ENCODE results near the gene MRLN. TPM values are rescaled to one million over a fixed set of nuclear protein-coding genes. Genes with fewer than 3 reads are reported as not detected.
"Not testable (repeated sequence)": the region's sequence is repeated elsewhere in the genome, so short reads cannot be mapped to it uniquely, and the experiment has no call there.

Gene MRLN
- polyA plus RNA-seq, 1 of the 3 experiments (the other 2 are of a cell fraction) = not detected

GRCh38 chr10:59734014-59734462 is 19.2 kb downstream of the MRLN start:
- H3K36me3 ChIP-seq (replicated peaks in 1 of 2; ENCODE audit: control insufficient read depth in 1 of 2, insufficient read depth in 2 of 2, low read length in 1 of 2) = no peaks in the 10 kb centered on the region
- TF ChIP-seq RXRA (IDR thresholded peaks at IDR 0.05; ENCODE audit: borderline replicate concordance, low read depth) (no peak), SIN3A (IDR thresholded peaks at IDR 0.05; ENCODE audit: borderline replicate concordance, low read depth, low read length) (no peak), EP300 (IDR thresholded peaks at IDR 0.05; ENCODE audit: borderline replicate concordance in 1 of 2, low read depth in 1 of 2, low read length in 1 of 2) (no peak), FOSL2 (IDR thresholded peaks at IDR 0.05; ENCODE audit: borderline replicate concordance, low read depth) (no peak), FOXM1 (IDR thresholded peaks at IDR 0.05; ENCODE audit: low read depth) (no peak), YY1 (IDR thresholded peaks at IDR 0.05; ENCODE audit: low read depth) (no peak), TAF1 (IDR thresholded peaks at IDR 0.05; ENCODE audit: borderline replicate concordance, low read depth, low read length) (no peak), IRF3 (IDR thresholded peaks at IDR 0.05; ENCODE audit: low read depth, low read length) (no peak), FOXJ3 (CRISPR knock-in tag; IDR thresholded peaks at IDR 0.05) (no peak), RAD21 (IDR thresholded peaks at IDR 0.05; ENCODE audit: low read length) (no peak), GABPA (IDR thresholded peaks at IDR 0.05; ENCODE audit: low read depth) (no peak), NRF1 (IDR thresholded peaks at IDR 0.05; ENCODE audit: low read depth, low read length) (no peak), SMC3 (IDR thresholded peaks at IDR 0.05; ENCODE audit: low read depth, low read length) (no peak), USF2 (IDR thresholded peaks at IDR 0.05; ENCODE audit: borderline replicate concordance, low read depth, low read length) (no peak)
- TF ChIP-seq, protein P1, sequence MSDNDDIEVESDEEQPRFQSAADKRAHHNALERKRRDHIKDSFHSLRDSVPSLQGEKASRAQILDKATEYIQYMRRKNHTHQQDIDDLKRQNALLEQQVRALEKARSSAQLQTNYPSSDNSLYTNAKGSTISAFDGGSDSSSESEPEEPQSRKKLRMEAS (IDR thresholded peaks at IDR 0.05; ENCODE audit: low read depth) = no peak
- TF ChIP-seq, protein P2, sequence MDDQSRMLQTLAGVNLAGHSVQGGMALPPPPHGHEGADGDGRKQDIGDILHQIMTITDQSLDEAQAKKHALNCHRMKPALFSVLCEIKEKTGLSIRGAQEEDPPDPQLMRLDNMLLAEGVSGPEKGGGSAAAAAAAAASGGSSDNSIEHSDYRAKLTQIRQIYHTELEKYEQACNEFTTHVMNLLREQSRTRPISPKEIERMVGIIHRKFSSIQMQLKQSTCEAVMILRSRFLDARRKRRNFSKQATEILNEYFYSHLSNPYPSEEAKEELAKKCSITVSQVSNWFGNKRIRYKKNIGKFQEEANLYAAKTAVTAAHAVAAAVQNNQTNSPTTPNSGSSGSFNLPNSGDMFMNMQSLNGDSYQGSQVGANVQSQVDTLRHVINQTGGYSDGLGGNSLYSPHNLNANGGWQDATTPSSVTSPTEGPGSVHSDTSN (IDR thresholded peaks at IDR 0.05) = no peak
- TF ChIP-seq, protein P3, sequence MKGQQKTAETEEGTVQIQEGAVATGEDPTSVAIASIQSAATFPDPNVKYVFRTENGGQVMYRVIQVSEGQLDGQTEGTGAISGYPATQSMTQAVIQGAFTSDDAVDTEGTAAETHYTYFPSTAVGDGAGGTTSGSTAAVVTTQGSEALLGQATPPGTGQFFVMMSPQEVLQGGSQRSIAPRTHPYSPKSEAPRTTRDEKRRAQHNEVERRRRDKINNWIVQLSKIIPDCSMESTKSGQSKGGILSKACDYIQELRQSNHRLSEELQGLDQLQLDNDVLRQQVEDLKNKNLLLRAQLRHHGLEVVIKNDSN (IDR thresholded peaks at IDR 0.05; ENCODE audit: borderline replicate concordance, low read depth) = no peak
- TF ChIP-seq, protein P4, sequence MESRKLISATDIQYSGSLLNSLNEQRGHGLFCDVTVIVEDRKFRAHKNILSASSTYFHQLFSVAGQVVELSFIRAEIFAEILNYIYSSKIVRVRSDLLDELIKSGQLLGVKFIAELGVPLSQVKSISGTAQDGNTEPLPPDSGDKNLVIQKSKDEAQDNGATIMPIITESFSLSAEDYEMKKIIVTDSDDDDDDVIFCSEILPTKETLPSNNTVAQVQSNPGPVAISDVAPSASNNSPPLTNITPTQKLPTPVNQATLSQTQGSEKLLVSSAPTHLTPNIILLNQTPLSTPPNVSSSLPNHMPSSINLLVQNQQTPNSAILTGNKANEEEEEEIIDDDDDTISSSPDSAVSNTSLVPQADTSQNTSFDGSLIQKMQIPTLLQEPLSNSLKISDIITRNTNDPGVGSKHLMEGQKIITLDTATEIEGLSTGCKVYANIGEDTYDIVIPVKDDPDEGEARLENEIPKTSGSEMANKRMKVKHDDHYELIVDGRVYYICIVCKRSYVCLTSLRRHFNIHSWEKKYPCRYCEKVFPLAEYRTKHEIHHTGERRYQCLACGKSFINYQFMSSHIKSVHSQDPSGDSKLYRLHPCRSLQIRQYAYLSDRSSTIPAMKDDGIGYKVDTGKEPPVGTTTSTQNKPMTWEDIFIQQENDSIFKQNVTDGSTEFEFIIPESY (IDR thresholded peaks at IDR 0.05; ENCODE audit: borderline replicate concordance, low read depth) = no peak
- H3K4me2 ChIP-seq = no peak overlapping the region
- no peak overlapping the region for H3K9ac ChIP-seq
- WGBS (ENCODE audit: low lambda C conversion rate) = 83% methylated on average over 3 of the region's 3 CpGs
- ChIA-PET CTCF (no interaction called here), POLR2A (no interaction called here)
- no peak overlapping the region for H2AFZ ChIP-seq (ENCODE audit: low read depth)
- H3K27me3 ChIP-seq (ENCODE audit: insufficient read depth) = no peaks in the 10 kb centered on the region
- no peaks in the 10 kb centered on the region for H3F3A ChIP-seq (replicated peaks; ENCODE audit: insufficient read depth)
- DNase-seq = no peak
- H3K9me2 ChIP-seq = no peaks in the 10 kb centered on the region
- H3K9me3 ChIP-seq = no peaks in the 10 kb centered on the region
- H3K27ac ChIP-seq (ENCODE audit: low read depth in 2 of 2, low read length in 1 of 2) = no peak overlapping the region
- H3K4me1 ChIP-seq (ENCODE audit: control insufficient read depth in 1 of 2, insufficient read depth in 2 of 2, low read depth in 1 of 2, low read length in 1 of 2) = no peaks in the 10 kb centered on the region
- no peak overlapping the region for H3K4me3 ChIP-seq (ENCODE audit: low read depth in 2 of 2, low read length in 1 of 2)
- H3K79me2 ChIP-seq (ENCODE audit: insufficient read depth) = no peaks in the 10 kb centered on the region
- no peaks in the 10 kb centered on the region for H4K20me1 ChIP-seq (ENCODE audit: insufficient read depth)

DNA sequence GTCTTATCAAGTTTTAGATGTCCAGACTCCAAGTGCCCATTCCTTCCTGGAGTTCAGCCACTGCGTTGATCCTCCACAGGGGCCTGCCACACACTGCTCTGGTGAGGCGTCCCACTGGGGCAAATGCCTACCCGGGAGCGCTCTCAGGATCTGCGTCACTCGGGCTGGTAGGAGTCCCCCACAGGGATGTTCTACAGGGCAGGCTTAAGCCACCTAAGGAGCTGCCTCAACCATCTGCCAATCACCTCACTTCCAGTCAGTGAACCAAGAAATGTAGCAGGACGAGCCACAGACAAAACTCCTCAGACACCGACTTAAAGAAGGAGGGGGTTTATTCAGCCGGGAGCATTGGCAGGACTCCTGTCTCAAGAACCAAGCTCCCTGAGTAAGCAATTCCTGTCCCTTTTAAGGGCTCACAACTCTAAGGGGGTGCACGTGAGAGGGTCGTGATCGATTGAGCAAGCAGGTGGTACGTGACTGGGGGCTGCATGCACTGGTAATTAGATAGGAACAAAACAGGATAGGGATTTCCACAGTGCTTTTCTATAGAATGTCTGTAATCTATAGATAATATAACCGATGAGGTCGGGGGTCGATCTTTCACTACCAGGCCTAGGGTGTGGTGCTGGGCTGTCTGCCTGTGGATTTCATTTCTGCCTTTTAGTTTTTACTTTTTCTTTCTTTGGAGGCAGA is 19.8 kb downstream of the MRLN start:
- H4K20me1 ChIP-seq (ENCODE audit: insufficient read depth); H3K4me2 ChIP-seq; H3F3A ChIP-seq (replicated peaks; ENCODE audit: insufficient read depth); H3K27ac ChIP-seq (ENCODE audit: low read depth in 2 of 2, low read length in 1 of 2); H3K9me3 ChIP-seq; H3K36me3 ChIP-seq (replicated peaks in 1 of 2; ENCODE audit: control insufficient read depth in 1 of 2, insufficient read depth in 2 of 2, low read length in 1 of 2); H3K4me3 ChIP-seq (ENCODE audit: low read depth in 2 of 2, low read length in 1 of 2); H3K79me2 ChIP-seq (ENCODE audit: insufficient read depth); H2AFZ ChIP-seq (ENCODE audit: low read depth); H3K4me1 ChIP-seq (ENCODE audit: control insufficient read depth in 1 of 2, insufficient read depth in 2 of 2, low read depth in 1 of 2, low read length in 1 of 2); H3K27me3 ChIP-seq (ENCODE audit: insufficient read depth); DNase-seq; H3K9me2 ChIP-seq; H3K9ac ChIP-seq; CTCF ChIA-PET; POLR2A ChIA-PET: not testable (repeated sequence)
- 85% methylated on average over 15 of the region's 16 CpGs for WGBS (ENCODE audit: low lambda C conversion rate)

Data from SK-N-SH (cell line).